IMR-90 (cell line): ENCODE results near the gene AHCYL1. TPM values are rescaled to one million over a fixed set of nuclear protein-coding genes. Genes with fewer than 3 reads are reported as not detected.
A peak's percentile ranks its signal among the peaks of the same experiment; 100 is the strongest.

ENCODE experiments used
- ATAC-seq: fragments of 200-7000 bp; cut with Tn5 transposase; 2 replicates; pipeline ENCODE4 v1.9.1; 2020; ENCODE audit warnings: low read depth, mild to moderate bottlenecking, moderate library complexity
- BruUV-seq: library from RNA; stranded (reverse); fragments of 400-500 nt; replicated peaks from 2 replicates; lab custom pipeline; 2021; lab: Mats Ljungman, UMichigan
- CTCF ChIA-PET: fragments of 300-600 bp; formaldehyde crosslinking; extraction: SDS; loops from one replicate; lab custom pipeline; 2021; ENCODE audit warnings: antibody characterized with exemption; lab: Yijun Ruan, JAX
- POLR2A ChIA-PET: fragments of 300-600 bp; sonication (Branson Sonifier 250); formaldehyde crosslinking; loops from one replicate; lab custom pipeline; 2022; ENCODE audit warnings: antibody characterized with exemption; ENCODE audit not compliant: unreplicated experiment; lab: Charles Lee
- DNase-seq: peaks from one replicate; pipeline ENCODE4 v3.0.0; 2013
- H2AFZ ChIP-seq: replicated peaks from 2 replicates; pipeline ENCODE3; 2013; ENCODE audit warnings: low read length, mild to moderate bottlenecking; ENCODE audit not compliant: poor library complexity
- H2AK5ac ChIP-seq: 2 replicates; pipeline ENCODE4 v1.6.1; 2013; ENCODE audit warnings: low read depth, low read length, inconsistent platforms
- H2AK9ac ChIP-seq: replicated peaks from 2 replicates; pipeline ENCODE3; 2013; ENCODE audit warnings: mild to moderate bottlenecking, low read depth, low read length, moderate library complexity; ENCODE audit not compliant: poor library complexity
- H2BK120ac ChIP-seq: 2 replicates; pipeline ENCODE4 v1.6.1; 2013; ENCODE audit warnings: low read depth, low read length, inconsistent platforms
- H2BK15ac ChIP-seq: 3 replicates; pipeline ENCODE4 v1.6.1; 2013; ENCODE audit warnings: low read depth, low read length, inconsistent platforms
- H2BK20ac ChIP-seq: 2 replicates; pipeline ENCODE4 v1.6.1; 2013; ENCODE audit warnings: low read depth, mild to moderate bottlenecking, inconsistent platforms, low read length, moderate library complexity
- H2BK5ac ChIP-seq: 2 replicates; pipeline ENCODE4 v1.6.1; 2013; ENCODE audit warnings: mild to moderate bottlenecking, low read depth, low read length, inconsistent platforms; ENCODE audit not compliant: poor library complexity, severe bottlenecking
- H3K14ac ChIP-seq: replicated peaks from 2 replicates; pipeline ENCODE4 v1.6.1; 2013; ENCODE audit warnings: low read depth, low read length, inconsistent platforms
- H3K18ac ChIP-seq: 2 replicates; pipeline ENCODE4 v1.6.1; 2013; ENCODE audit warnings: low read depth, low read length, control low read depth
- H3K23ac ChIP-seq: 2 replicates; pipeline ENCODE4 v1.6.1; 2013; ENCODE audit warnings: low read depth, low read length, inconsistent platforms
- H3K27ac ChIP-seq: 2 replicates; pipeline ENCODE4 v1.5.1; 2013; ENCODE audit warnings: mild to moderate bottlenecking, control low read depth, low read length; ENCODE audit not compliant: insufficient read depth
- H3K27me3 ChIP-seq: 2 replicates; pipeline ENCODE4 v1.6.1; 2013; ENCODE audit warnings: low read length; ENCODE audit not compliant: control insufficient read depth, insufficient read depth
- H3K36me3 ChIP-seq: 2 replicates; pipeline ENCODE4 v1.6.1; 2013; ENCODE audit warnings: low read length, mixed read lengths; ENCODE audit not compliant: control insufficient read depth, insufficient read depth
- H3K4ac ChIP-seq: 2 replicates; pipeline ENCODE4 v1.6.1; 2013; ENCODE audit warnings: low read depth, low read length, inconsistent platforms
- H3K4me1 ChIP-seq: 2 replicates; pipeline ENCODE4 v1.6.1; 2013; ENCODE audit warnings: low read length, mixed read lengths; ENCODE audit not compliant: control insufficient read depth, insufficient read depth
- H3K4me2 ChIP-seq: 2 replicates; pipeline ENCODE4 v1.6.1; 2013; ENCODE audit warnings: low read depth, mild to moderate bottlenecking, control low read depth, low read length, moderate library complexity
- H3K4me3 ChIP-seq: 2 replicates; pipeline ENCODE4 v1.5.1; 2013; ENCODE audit warnings: low read depth, mild to moderate bottlenecking, control low read depth, low read length, moderate library complexity; ENCODE audit not compliant: insufficient read depth
- H3K56ac ChIP-seq: 2 replicates; pipeline ENCODE4 v1.6.1; 2013; ENCODE audit warnings: low read length, inconsistent platforms; ENCODE audit not compliant: insufficient read depth; ENCODE audit errors: extremely low read depth
- H3K79me1 ChIP-seq, 2 experiments: 2 replicates each; pipeline ENCODE4 v1.6.1; 2013; ENCODE audit warnings: low read length in 2 of 2, inconsistent platforms in 1 of 2, low read depth in 1 of 2
- H3K9ac ChIP-seq: 2 replicates; pipeline ENCODE4 v1.6.1; 2013; ENCODE audit warnings: low read depth, low read length, control low read depth
- H3K9me1 ChIP-seq: 2 replicates; pipeline ENCODE4 v1.6.1; 2013; ENCODE audit warnings: low read length, inconsistent platforms; ENCODE audit not compliant: insufficient read depth
- H3K9me3 ChIP-seq: 2 replicates; pipeline ENCODE4 v1.6.1; 2013; ENCODE audit warnings: low read length; ENCODE audit not compliant: control insufficient read depth, insufficient read depth
- H4K20me1 ChIP-seq: 2 replicates; pipeline ENCODE4 v1.6.1; 2013; ENCODE audit warnings: low read length, inconsistent platforms; ENCODE audit not compliant: insufficient read depth
- H4K5ac ChIP-seq: 2 replicates; pipeline ENCODE4 v1.6.1; 2013; ENCODE audit warnings: mild to moderate bottlenecking, low read depth, low read length, control low read depth
- H4K8ac ChIP-seq, 2 experiments: 2 replicates each; pipeline ENCODE4 v1.6.1; 2013; ENCODE audit warnings: low read depth in 2 of 2, low read length in 2 of 2, control low read depth in 1 of 2, inconsistent platforms in 1 of 2
- H4K91ac ChIP-seq: 2 replicates; pipeline ENCODE4 v1.6.1; 2013; ENCODE audit warnings: low read depth, low read length, inconsistent platforms; ENCODE audit not compliant: insufficient read depth
- RAD21 ChIP-seq: IDR thresholded peaks from 2 replicates; pipeline ENCODE4 v1.6.1; 2012; ENCODE audit warnings: low read length, improper control_type of control experiment
- WGBS, 2 experiments: methylation state at CpG; one replicate each; pipeline versions ENCODE4 v1.1.5 to v1.1.7; 2013; ENCODE audit warnings: missing lambda C conversion rate in 2 of 2; ENCODE audit not compliant: insufficient read length in 1 of 2; ENCODE audit errors: extremely low coverage in 2 of 2; 5-methylcytosine and 5-hydroxymethylcytosine counted together
- dilution Hi-C: fragments of 300-500 bp; cut with HindIII; formaldehyde crosslinking; loops from one replicate; pipeline ENCODE4 v1.14.3; 2018; ENCODE audit warnings: low sequenced_read_pairs; ENCODE audit not compliant: unreplicated experiment
- in situ Hi-C: fragments of 300-500 bp; cut with MboI; formaldehyde crosslinking; loops from 3 replicates; pipeline ENCODE4 v1.14.3; 2019; ENCODE audit warnings: low sequenced_read_pairs, inconsistent platforms, mixed read lengths
- intact Hi-C: fragments of 100-400 bp; cut with micrococcal nuclease; formaldehyde crosslinking; loops from 2 replicates; pipeline ENCODE4 v1.10.0; 2022
- polyA plus RNA-seq, 3 experiments: library from polyadenylated mRNA; depleted of rRNA; stranded (reverse); fragments of >200 nt; gene quantifications; 2 replicates each; pipeline ENCODE4 v1.2.3, GENCODE V29; 2012; ENCODE audit warnings: low replicate concordance in 1 of 3
- total RNA-seq: library from RNA; depleted of rRNA; stranded (reverse); fragments of >200 nt; gene quantifications from 2 replicates; pipeline ENCODE4 v1.2.3, GENCODE V29; 2012

AHCYL1 gene
- total and polyA plus RNA-seq, 2 of the 4 experiments (the other 2 are of a cell fraction): 75.1 to 76.0 TPM

DNA sequence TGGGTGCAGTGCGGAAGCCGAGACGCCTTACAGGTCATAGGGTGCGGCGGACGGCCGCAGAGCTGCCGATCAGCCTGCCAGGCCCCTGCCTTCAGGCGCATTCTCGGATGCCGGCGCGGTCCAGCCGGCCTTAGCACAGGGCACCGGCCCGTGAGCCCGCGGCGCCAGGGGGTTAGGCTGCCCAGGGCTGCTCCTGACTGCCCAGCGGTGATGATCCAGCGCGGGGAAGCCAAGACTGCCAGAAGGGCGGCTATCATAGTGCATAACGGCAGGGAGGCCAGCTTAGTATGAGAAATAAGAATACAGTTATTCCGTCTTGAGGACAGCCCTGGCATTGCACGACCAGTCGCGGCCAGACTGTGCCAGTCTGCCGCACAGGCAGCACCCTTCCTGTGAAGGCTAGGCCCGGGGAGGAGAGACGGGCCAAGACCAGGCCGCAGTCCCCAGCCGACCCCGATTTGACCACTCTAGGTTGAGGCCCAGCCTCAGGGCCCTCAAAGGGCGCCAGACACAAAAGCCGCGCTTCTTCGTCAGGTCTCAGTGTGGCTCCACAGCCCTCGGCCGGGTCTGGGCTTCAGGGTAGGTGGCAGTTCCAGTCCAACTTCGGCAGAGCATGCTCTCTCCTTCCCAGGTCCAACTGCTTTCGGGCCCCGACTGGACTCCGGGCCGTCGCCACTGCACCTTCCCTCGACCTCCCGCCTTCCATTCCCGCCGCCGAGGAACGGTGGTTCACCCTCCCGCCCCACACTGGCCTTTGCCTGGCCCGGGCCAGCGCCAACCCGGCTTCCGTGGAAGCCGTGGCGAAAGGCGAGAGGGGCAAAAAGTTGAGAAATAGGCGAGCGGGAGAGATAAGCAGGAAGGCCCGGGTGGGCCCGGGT, 85.1 kb downstream of the AHCYL1 start:
- H3K36me3 ChIP-seq: no peaks in the 10 kb centered on the region
- peaks cover 83% of the 10 kb centered on the region for H3K27me3 ChIP-seq
- no peaks in the 10 kb centered on the region for H3K9me1 ChIP-seq
- ATAC-seq: peak; percentile 7; the same call in 1 of the 2 replicates
- no peak overlapping the region for H3K27ac ChIP-seq
- no peak for TF ChIP-seq RAD21
- peaks cover 24% of the 10 kb centered on the region for H3K9me3 ChIP-seq
- no peak overlapping the region for H3K23ac ChIP-seq
- BruUV-seq: no TSS peak
- H3K56ac ChIP-seq: no peak overlapping the region
- no peak overlapping the region for H3K4me2 ChIP-seq
- WGBS, 2 experiments: 35% methylated on average over 38 of the region's 64 CpGs; no CpG with 5 or more reads in 1 of the 2 experiments
- H4K20me1 ChIP-seq: peaks cover 21% of the 10 kb centered on the region; the same call in 1 of the 2 replicates
- no peak overlapping the region for H2BK15ac ChIP-seq
- H2BK20ac ChIP-seq: no peak overlapping the region
- intact Hi-C loops: no loop called here
- no peak overlapping the region for H3K18ac ChIP-seq
- no peak overlapping the region for H3K9ac ChIP-seq
- H2BK5ac ChIP-seq: no peak overlapping the region
- DNase-seq: no peak
- no peaks in the 10 kb centered on the region for H3K79me1 ChIP-seq
- H2AFZ ChIP-seq: no peak overlapping the region
- H2AK9ac ChIP-seq: no peak overlapping the region
- H4K5ac ChIP-seq: no peak overlapping the region
- H3K14ac ChIP-seq: no peak overlapping the region
- no peaks in the 10 kb centered on the region; the same call in 1 of the 2 replicates for H3K4me1 ChIP-seq
- no peak overlapping the region for H2BK120ac ChIP-seq
- H2AK5ac ChIP-seq: no peak overlapping the region
- POLR2A ChIA-PET: no interaction called here
- in situ Hi-C loops: no loop called here
- dilution Hi-C loops: no loop called here
- H3K4me3 ChIP-seq: no peak overlapping the region
- H3K4ac ChIP-seq: no peak overlapping the region
- no peak overlapping the region for H4K91ac ChIP-seq
- no peak overlapping the region for H4K8ac ChIP-seq
- CTCF ChIA-PET: interaction anchor here (1.1 kb wide), 1 partner anchor 15 kb away, joined by 3 read pairs; no protein-coding TSS in a partner anchor
